KG1 (cell line): ENCODE measurements around the gene EXOSC7.
"Not testable (repeated sequence)": the region's sequence is repeated elsewhere in the genome, so short reads cannot be mapped to it uniquely, and the experiment has no call there.

ENCODE experiments used
- DNase-seq: peaks from one replicate; lab custom pipeline; 2025; lab: John Stamatoyannopoulos, UW

The EXOSC7 gene

GRCh38 chr3:45024542-45025255 lies 48.7 kb downstream of the EXOSC7 start:
- no peak for DNase-seq

- no peak for DNase-seq
These were observed 50.0 kb downstream of the EXOSC7 start, which contains the start of gene CLEC3B for GRCh38 chr3:45026038-45026437. Gene CLEC3B (plus strand): TSS chr3:45026303. CDS start chr3:45026363, 60 bp downstream.

GRCh38 chr3:45026957-45027356 lies 50.9 kb downstream of the EXOSC7 start:
- no peak for DNase-seq

GRCh38 chr3:45027441-45027840 lies 51.4 kb downstream of the EXOSC7 start:
- no peak for DNase-seq

GRCh38 chr3:45029216-45029615 lies 53.2 kb downstream of the EXOSC7 start:
- DNase-seq = no peak

- DNase-seq = no peak
These were observed 53.6 kb downstream of the EXOSC7 start for GRCh38 chr3:45029661-45030060.

GRCh38 chr3:45031531-45031930 lies 55.5 kb downstream of the EXOSC7 start:
- DNase-seq = no peak

GRCh38 chr3:45032113-45032512 lies 56.1 kb downstream of the EXOSC7 start:
- no peak for DNase-seq

- no peak for DNase-seq
These were observed 57.7 kb downstream of the EXOSC7 start for GRCh38 chr3:45033791-45034190.

GRCh38 chr3:45034612-45035252 lies 58.7 kb downstream of the EXOSC7 start:
- peak; percentile 44 for DNase-seq

- no peak for DNase-seq
These were observed 59.6 kb downstream of the EXOSC7 start for GRCh38 chr3:45035441-45036301.

GRCh38 chr3:45037720-45038455 lies 61.8 kb downstream of the EXOSC7 start:
- peak; percentile 93 for DNase-seq

- DNase-seq = no peak
These were observed 65.6 kb downstream of the EXOSC7 start for GRCh38 chr3:45041666-45042065.

- DNase-seq = no peak
These were observed 66.1 kb downstream of the EXOSC7 start for GRCh38 chr3:45042162-45042561.

GRCh38 chr3:45043728-45044299 lies 67.8 kb downstream of the EXOSC7 start:
- DNase-seq = no peak

GRCh38 chr3:45048244-45048643 lies 72.2 kb downstream of the EXOSC7 start:
- DNase-seq = no peak

GRCh38 chr3:45049807-45050206 lies 73.8 kb downstream of the EXOSC7 start:
- no peak for DNase-seq

- no peak for DNase-seq
These were observed 75.6 kb downstream of the EXOSC7 start for GRCh38 chr3:45051685-45052084.

- not testable (repeated sequence) for DNase-seq
These were observed 77.8 kb downstream of the EXOSC7 start for GRCh38 chr3:45053805-45054195.

- no peak for DNase-seq
These were observed 78.3 kb downstream of the EXOSC7 start for GRCh38 chr3:45054196-45054857.

GRCh38 chr3:45055032-45055410 lies 79.0 kb downstream of the EXOSC7 start:
- no peak for DNase-seq
